Stimulated activated CD4-positive, alpha-beta T cell treated with anti-CD3 and anti-CD28 coated beads, Interleukin-1b, Interleukin-23, amount 100 ng/mL, for 1 hour (primary cell): ENCODE measurements around the gene ZNF846.
"Not testable (repeated sequence)": the region's sequence is repeated elsewhere in the genome, so short reads cannot be mapped to it uniquely, and the experiment has no call there.

Experiments
- DNase-seq, 2 donors: peaks; one replicate each; pipeline ENCODE4 v3.0.0-alpha.2; 2020; ENCODE audit warnings: low read depth in 2 of 2

Gene ZNF846

DNA sequence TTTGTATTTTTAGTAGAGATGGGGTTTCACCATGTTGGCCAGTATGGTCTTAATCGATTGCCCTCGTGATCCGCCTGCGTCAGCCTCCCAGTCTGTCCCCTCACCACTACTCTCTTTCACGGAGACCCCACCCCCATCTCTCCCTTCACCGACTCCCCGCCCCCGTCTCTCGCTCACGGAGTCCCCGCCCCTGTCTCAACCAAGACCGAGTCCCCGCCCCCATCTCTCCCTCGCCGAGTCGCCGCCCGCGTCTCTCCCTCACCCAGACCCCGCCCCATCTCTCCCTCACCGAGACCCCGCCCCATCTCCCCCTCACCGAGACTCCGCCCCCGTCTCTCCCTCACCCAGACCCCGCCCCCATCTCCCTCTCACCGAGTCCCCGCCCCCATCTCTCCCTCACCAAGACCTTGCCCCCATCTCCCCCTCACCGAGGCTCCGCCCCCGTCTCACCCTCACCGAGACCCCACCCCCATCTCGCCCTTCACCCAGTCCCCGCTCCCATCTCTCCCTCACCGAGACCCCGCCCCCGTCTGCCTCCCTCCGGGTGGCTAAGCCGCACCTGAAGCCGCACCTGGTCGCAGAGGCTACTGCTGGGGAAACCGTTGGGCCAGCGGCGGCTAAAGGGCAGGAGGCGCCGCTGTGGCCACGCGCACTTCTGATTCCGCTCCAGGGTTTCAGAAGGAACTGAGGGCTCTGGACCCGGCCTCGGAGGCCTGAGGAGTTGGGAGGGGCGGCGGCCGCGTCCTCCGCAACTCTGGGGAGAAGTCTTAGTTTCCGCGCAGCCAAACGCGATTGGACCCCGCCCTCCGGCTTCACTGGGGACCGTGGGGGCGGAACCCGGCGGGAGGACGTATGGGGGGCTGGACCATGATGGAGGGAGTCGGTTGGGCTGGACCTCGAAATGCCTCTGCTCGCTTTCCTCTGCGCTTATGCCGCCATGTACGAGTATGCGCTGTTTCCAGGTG is 17.1 kb upstream of the ZNF846 start:
- peak; percentile 96 to 97 for DNase-seq

DNA sequence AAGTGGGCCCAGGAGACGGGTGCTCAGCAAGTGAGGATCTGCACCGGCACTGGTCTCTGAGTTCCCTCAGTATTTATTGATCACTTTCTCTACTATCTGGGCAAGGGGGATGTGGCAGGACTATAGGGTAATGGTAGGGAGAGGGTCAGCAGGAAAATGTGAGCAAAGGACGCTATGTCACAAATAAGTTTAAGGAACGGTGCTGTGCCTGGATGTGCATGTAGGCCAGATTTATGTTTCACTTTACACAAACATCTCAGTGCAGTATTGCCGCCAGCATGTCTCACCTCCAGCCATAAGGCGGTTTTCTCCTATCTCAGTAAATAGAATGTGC is 15.6 kb upstream of the ZNF846 start:
- DNase-seq = not testable (repeated sequence)

DNA sequence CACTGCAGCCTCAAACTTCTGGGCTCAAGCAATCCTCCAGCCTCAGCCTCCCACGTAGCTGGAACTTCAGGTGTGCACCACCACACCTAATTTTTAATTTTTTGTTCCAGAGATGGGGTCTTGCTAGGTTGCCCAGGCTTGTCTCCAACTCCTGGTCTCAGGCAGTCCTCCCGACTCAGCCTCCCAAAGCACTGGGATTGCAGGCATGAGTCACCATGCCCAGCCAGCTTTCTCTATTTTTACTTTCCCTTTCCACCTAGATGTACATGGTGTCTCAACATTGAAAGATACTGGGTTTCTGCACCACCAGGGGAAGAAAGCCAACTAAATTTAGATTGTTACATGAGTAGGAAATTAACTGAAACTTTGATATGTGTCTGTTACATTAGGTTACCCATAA is 13.8 kb upstream of the ZNF846 start:
- DNase-seq = no peak

DNA sequence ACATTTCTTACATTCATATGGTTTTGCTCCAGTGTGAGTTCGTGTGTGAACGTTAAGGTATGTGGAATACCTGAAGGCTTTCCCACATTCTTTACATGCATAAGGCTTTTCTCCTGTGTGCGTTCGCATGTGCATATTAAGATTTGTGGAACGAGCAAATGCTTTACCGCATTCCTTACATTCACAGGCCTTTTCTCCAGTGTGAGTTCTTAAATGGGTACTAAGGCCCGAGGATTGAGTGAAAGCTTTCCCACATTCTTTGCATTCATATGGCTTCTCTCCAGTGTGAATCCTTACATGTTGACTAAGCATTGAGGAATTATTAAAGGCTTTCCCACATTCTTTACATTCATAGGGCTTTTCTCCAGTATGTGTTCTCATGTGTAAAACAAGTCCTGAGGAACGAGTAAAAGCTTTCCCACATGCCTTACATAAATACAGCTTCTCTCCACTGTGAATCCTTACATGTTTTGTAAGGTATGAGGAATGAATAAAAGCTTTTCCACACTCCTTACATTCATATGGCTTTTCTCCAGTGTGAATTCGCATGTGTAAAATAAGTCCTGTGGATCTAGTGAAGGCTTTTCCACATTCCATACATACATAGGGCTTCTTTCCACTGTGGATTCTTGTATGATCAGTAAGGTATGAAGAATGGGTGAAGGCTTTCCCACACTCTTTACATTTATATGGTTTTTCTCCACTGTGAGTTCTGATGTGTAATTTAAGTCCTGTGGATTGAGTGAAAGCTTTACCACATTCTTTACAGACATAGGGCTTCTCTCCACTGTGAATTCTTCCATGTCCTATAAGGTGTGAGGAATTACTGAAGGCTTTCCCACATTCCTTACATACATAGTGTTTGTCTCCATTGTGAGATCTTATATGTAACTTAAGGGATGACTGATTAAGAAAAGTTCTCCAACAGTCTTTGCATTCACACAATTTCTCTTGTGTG is 10.7 kb downstream of the ZNF846 start:
- no peak for DNase-seq

DNA sequence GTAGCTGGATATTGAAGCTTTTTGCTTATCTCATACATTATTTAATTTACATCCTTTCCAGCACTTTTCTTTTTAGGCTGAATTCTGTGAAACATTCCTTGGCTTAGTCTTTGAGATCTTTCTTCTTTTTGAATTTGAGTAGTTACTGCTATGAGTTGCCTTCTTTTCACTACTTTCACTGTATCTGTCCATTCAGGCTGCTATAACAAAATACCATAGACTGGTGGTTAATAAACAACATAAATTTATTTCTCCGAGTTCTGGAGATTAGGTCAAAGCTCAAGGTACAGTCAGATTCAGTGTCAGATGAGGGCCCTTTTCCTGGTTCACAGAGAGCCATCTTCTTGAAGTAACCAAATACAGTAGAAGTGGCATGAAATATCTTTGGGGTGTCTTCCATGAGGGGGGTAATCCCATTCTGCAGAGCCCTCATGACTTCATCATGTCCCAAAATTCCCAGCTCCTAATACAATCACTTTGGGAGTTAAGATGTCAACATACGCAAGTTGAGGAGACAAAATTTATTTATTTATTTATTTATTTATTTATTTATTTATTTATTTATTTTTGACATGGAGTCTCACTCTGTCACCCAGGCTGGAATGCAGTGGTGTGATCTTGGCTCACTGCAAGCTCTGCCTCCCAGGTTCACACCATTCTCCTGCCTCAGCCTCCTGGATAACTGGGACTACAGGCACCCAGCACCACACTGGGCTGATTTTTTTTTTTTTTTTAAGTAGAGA is 15.7 kb downstream of the ZNF846 start:
- DNase-seq = no peak

DNA sequence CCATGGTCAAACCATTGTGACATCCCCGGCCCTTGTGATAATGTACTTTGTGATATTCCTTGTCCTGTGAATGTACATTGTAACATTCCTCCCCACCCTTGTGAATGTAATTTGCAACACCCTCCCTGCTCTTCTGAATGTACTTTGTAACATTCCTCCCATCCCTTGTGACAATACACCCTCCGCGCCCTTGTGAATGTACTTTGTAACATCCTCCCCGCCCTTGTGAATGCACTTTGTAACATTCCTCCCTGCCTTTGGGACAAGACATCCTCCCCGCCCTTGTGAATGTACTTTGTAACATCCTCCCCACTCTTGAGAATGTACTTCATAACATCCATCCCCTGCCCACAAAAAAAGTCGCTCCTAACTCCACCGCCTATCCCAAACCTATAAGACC is 17.1 kb downstream of the ZNF846 start:
- no peak for DNase-seq

DNA sequence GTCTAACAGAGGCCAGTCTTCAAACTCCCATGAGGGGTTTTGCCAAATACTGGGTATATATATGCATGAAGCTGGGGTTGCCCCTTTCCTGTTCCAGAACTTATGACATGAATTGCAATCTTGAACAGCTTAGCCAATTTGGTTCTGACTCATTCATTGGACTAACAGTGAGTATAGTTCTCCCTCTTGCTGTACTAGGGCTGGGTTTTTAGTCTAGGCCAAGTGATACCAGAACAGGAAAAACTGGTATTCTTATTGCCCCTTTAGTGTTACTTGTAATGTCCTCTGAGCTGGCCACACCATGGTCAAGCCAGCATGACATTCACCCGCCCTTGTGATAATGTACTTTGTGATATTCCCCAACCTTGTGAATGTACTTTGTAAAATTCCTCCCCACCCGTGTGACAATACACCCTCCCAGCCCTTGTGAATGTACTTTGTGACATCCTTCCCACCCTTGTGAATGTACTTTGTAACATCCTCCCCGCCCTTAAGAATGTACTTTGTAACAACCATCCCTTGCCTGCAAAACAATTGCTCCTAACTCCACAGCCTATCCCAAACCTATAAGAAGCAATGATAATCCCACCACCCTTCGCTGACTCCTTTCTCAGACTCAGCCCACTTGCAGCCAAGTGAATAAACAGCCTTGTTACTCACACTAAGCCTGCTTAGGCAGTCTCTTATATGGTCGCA is 26.9 kb downstream of the ZNF846 start:
- DNase-seq = no peak

DNA sequence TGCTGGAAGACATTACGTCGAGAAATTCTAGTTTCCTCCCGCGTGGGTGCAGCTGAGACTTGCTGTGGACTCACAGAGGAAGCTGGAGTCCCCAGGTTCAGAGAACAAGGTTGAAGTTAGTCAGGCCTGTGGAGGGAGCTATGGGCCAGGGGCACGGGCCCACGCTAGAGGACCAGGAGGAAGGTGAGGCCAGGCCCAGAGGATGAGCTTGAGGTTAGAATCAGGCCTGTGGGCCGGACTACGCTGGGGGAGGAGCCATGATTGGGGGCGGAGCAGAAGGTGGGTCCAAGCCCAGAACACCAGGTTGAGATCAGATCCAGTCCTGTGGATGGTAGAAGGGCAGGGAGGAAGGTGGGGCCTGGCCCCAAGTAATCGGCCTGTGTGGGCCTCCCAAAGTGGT is 32.6 kb downstream of the ZNF846 start:
- no peak for DNase-seq

DNA sequence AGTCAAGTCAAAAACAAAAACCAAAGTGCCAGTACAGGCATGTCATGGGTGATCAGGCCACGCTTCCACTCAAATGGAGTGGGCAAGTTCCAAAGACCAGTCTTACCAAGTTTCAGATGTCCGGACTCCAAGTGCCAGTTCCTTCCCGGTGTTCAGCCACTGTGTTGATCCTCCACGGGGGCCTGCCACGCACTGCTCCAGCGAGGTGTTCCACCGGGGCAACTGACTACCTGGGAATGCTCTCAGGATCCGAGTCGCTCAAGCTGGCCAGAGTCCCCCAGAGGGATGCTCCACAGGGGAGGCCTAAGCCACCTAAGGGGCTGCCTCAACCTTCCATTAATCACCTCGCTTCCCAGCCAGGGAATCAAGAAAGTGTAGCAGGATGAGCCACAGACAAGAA is 38.5 kb downstream of the ZNF846 start:
- DNase-seq = not testable (repeated sequence)

DNA sequence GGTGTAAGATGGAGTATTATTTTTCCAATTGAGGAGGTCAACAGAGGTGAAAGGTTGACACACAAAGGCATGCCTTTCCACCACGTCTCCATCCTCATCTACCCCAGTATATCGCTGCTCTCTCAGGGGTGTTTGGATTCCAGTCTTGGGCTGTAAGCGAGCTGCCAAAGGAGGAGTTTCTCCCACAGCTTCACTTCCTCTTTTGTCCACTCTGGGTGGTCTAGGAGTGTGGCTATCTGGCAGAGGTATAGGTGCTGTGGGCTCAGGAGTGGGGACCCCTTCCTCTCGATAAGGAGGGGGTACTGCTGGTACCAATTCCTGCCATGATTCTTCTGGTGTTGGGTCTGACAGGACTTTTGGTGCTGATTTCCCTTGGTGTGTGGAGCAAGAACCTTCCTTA is 39.4 kb downstream of the ZNF846 start:
- DNase-seq = no peak

DNA sequence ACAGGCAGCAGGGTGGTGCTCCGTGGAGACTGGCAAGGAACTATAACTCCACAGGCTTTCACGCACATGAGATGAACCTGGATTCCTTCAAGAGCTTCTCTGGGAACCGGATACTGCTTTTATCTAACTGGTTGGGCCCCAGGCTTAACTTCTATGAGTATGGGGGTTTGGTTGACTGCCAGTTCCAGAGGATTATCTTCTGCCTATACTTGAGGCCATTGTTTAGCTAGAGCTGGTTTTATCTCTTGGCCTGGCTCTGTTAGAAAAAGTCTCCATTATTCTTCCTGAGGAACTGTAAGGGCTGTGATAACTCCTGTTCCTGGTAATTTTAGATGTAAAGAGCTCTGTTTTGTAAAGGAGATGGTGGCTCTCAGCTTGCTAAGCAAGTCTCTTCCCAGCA is 40.9 kb downstream of the ZNF846 start:
- DNase-seq = no peak

DNA sequence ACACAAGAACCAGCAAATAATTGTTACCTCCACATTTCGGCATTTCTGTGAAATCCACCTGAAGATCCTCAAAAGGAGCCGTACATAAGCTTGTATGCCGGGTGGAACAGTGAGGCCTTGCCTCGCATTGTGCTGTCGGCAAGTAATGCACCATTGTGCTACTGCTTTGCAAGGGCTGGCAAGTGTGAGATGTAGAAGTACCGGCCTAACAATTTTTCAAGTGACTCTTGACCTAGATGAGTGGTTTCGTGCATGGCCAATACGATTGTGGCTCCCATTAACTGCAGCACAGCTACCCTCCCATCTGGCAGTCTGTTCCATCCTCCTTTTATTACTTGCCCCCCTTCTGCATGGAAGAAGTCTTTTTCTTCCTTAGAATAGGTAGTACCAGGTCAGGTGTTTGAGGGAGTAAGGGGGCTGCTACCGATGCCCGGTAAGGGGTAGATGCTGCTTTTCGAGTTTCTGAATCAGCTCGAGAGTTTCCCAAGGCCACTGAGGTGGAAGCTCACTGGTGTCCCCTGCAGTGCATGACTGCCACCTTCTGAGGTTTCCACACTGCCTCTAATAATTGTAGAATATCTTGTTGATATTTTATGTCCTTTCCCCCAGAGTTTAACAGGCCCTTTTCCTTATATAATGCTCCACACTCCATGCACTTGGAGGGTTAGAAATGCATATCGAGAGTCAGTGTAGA is 42.9 kb downstream of the ZNF846 start:
- DNase-seq = not testable (repeated sequence)

DNA sequence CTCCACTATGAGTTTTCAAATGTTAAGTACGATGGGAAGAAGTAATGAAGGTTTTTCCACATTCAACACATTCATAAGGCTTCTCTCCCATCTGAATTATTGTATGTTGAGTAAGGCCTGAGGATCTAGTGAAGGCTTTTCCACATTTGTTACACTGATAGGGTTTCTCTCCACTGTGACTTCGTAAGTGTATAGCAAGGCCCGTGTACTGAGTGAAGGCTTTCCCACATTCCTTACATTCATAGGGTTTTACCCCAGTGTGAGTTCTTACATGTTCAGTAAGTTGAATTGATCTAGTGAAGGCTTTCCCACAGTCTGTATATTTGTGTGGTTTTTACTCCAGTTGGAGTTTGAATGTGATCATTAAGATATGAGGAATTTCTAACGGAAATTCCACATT is 44.4 kb downstream of the ZNF846 start:
- DNase-seq = no peak

DNA sequence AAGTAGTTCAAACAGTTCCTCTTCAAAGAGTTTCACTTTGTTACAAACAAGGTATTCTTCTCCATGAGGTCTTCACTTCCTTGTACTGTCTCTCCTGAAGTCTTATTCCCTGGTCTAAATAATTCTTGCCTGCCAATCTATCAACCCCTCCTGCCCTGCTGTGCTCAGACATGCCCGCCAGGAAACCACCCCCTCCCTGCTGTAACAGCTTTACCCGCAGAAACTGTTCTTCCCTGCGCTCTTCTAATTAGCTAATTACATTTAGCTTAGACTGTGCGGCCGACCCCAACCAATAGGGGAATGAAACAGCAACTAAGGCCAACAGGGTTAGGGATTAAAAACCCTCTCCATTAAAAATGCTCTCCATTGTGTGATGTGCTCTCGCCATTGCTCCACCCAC is 46.7 kb downstream of the ZNF846 start:
- DNase-seq = no peak

DNA sequence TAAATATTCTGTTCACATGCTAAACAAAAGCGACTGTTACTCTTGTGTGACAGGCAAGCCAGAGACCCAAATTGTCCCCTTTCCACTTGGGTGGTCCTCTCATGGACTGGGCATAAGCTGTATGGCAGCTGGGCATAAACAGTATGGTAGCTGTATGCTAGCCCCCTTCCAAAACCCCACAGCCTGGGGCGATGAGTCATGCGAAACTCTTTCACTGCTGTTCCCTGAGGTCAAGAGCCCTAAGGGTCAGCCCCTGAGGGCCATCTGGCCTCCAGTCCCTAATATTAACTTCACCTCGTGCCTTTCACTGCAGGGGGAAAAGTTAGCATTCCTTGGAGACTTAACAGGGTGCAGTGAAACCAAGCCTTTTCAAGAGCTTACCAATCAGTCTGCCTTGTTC is 48.0 kb downstream of the ZNF846 start:
- DNase-seq = no peak

DNA sequence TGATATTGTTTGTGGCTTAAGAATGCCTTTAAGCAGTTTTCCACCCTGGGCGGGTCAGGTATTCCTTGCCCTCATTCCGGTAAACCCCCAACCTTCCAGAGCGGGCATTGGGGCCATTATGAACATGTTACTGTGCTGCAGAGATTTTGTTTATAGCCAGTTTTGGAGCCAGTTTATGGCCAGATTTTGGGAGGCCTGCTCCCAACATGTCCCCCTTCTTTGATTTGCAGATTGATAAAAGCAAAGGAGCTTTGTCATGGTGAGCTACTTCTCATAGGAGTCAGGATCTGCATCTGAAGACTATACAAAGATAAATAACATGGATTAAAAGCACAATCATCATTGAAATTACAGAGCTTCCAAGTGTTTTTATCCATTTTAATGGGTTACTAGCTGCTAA is 56.7 kb downstream of the ZNF846 start:
- DNase-seq = no peak

DNA sequence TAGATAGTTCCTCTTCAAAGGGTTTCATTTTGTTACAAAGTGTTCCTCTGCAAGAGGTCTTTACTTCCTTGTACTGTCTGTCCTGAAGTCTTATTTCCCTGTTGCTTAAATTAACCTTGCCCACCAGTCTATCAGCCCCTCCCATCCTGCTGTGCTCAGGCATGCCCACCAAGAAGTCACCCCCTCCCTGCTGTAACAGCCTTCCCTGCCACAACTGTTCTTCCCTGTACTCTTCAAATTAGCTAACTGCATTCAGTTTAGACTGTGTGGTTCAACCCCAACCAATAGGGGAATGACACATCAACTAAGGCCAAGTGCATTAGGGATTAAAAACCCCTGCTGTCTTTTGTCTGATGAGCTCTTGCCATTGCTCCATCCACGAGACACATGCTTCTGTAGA is 59.2 kb downstream of the ZNF846 start:
- DNase-seq = no peak

DNA sequence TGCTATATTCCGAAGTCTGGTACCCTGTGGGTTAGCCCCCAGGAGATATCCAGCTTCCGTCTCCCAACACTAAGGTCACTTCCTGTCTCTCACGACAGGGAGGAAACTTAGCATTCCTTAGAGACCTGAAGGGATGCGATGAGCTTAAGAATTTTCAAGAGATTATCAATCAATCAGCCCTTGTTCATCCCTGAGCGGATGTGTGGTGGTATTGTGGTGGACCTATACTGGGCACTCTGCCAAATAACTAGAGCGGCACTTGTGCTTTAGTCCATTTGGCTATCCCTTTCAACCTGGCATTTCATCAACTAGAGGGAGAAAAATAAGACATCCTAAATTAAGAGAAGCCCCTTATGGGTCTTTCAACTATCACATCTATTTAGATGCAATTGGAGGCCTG is 62.7 kb downstream of the ZNF846 start:
- no peak for DNase-seq

DNA sequence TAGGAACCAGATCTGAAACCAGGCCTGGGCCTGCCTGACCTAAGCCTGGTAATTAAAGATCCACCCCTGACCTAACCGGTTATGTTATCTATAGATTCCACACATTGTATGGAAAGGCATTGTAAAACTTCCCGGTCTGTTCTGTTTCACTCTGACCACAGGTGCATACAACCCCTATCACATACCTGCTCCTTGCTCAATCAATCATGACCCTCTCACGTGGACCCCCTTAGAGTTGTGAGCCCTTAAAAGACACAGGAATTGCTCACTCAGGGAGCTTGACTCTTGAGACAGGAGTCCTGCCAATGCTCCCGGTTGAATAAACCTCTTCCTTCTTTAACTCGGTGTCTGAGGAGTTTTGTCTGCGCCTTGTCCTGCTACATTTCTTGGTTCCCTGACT is 66.4 kb downstream of the ZNF846 start:
- no peak for DNase-seq
